Mesendoderm (in vitro differentiated cells): ENCODE measurements around the gene ACOT7.

ENCODE experiments used
- DNase-seq: peaks from one replicate; pipeline ENCODE4 v3.0.0; 2013
- H2AK5ac ChIP-seq: 2 replicates; pipeline ENCODE4 v1.6.1; 2013; ENCODE audit warnings: low read length, inconsistent platforms
- H2BK120ac ChIP-seq: 2 replicates; pipeline ENCODE4 v1.6.1; 2013; ENCODE audit warnings: low read depth, mild to moderate bottlenecking, low read length, moderate library complexity, mixed read lengths
- H2BK15ac ChIP-seq: replicated peaks from 2 replicates; pipeline ENCODE4 v1.6.1; 2013; ENCODE audit warnings: low read depth, mild to moderate bottlenecking, moderate library complexity
- H2BK5ac ChIP-seq: 2 replicates; pipeline ENCODE4 v1.6.1; 2013; ENCODE audit warnings: low read length, inconsistent platforms
- H3K18ac ChIP-seq: 2 replicates; pipeline ENCODE4 v1.6.1; 2013; ENCODE audit warnings: mild to moderate bottlenecking, low read length, mixed read lengths
- H3K23ac ChIP-seq: one replicate; pipeline ENCODE4 v1.6.1; 2013; ENCODE audit warnings: low read length
- H3K27ac ChIP-seq: 2 replicates; pipeline ENCODE4 v1.5.1; 2013; ENCODE audit warnings: low read depth, mild to moderate bottlenecking, inconsistent platforms, low read length, moderate library complexity
- H3K27me3 ChIP-seq: 2 replicates; pipeline ENCODE4 v1.6.1; 2013; ENCODE audit warnings: low read length, control low read depth, mild to moderate bottlenecking, inconsistent platforms; ENCODE audit not compliant: insufficient read depth, poor library complexity
- H3K36me3 ChIP-seq: 2 replicates; pipeline ENCODE4 v1.6.1; 2013; ENCODE audit warnings: low read length, inconsistent platforms; ENCODE audit not compliant: control insufficient read depth, insufficient read depth
- H3K4ac ChIP-seq: one replicate; pipeline ENCODE4 v1.6.1; 2013; ENCODE audit warnings: low read depth, mild to moderate bottlenecking, low read length, moderate library complexity
- H3K4me1 ChIP-seq: 2 replicates; pipeline ENCODE4 v1.6.1; 2013; ENCODE audit warnings: low read depth, low read length, inconsistent platforms; ENCODE audit not compliant: control insufficient read depth
- H3K4me2 ChIP-seq: 2 replicates; pipeline ENCODE4 v1.6.1; 2013; ENCODE audit warnings: low read length
- H3K4me3 ChIP-seq: 2 replicates; pipeline ENCODE4 v1.5.1; 2013; ENCODE audit warnings: mild to moderate bottlenecking, low read length
- H3K56ac ChIP-seq: one replicate; pipeline ENCODE4 v1.6.1; 2013; ENCODE audit warnings: low read length
- H3K79me1 ChIP-seq: 2 replicates; pipeline ENCODE4 v1.6.1; 2013; ENCODE audit warnings: low read length, inconsistent platforms
- H3K79me2 ChIP-seq: 2 replicates; pipeline ENCODE4 v1.6.1; 2013; ENCODE audit warnings: mild to moderate bottlenecking, low read length; ENCODE audit not compliant: control insufficient read depth, insufficient read depth
- H3K9ac ChIP-seq: 2 replicates; pipeline ENCODE4 v1.6.1; 2013; ENCODE audit warnings: low read length, inconsistent platforms
- H4K5ac ChIP-seq: one replicate; pipeline ENCODE4 v1.6.1; 2013; ENCODE audit warnings: low read length
- H4K8ac ChIP-seq: one replicate; pipeline ENCODE4 v1.6.1; 2013; ENCODE audit warnings: low read depth, mild to moderate bottlenecking, control low read depth, low read length, moderate library complexity
- WGBS: extraction: QIAGEN DNeasy Blood & Tissue Kit; methylation state at CpG from one replicate; pipeline ENCODE4 v1.1.7; 2013; ENCODE audit warnings: low lambda C conversion rate, missing lambda C conversion rate; ENCODE audit not compliant: insufficient coverage; ENCODE audit errors: extremely low coverage; 5-methylcytosine and 5-hydroxymethylcytosine counted together

The ACOT7 gene

GRCh38 chr1:6347641-6348487 is 45.7 kb downstream of the ACOT7 start:
- Histone ChIP-seq H3K18ac (no peak overlapping the region), H3K27ac (no peak overlapping the region)
- WGBS, result no CpG with 5 or more reads among the region's 15 CpGs

GRCh38 chr1:6345460-6345859 is 48.1 kb downstream of the ACOT7 start:
- no peaks in the 10 kb centered on the region for H3K36me3 ChIP-seq
- H3K4ac ChIP-seq, result no peak overlapping the region
- H3K27ac ChIP-seq, result no peak overlapping the region
- no peak overlapping the region for H4K8ac ChIP-seq
- H3K4me1 ChIP-seq, result peaks cover 2% of the 10 kb centered on the region
- no peak overlapping the region for H3K23ac ChIP-seq
- peaks cover 3% of the 10 kb centered on the region for H3K79me1 ChIP-seq
- no peak for DNase-seq
- H2BK5ac ChIP-seq, result no peak overlapping the region
- H3K4me3 ChIP-seq, result no peak overlapping the region
- no peaks in the 10 kb centered on the region for H3K27me3 ChIP-seq
- no peak overlapping the region for H3K56ac ChIP-seq
- H2BK15ac ChIP-seq, result no peak overlapping the region
- H2BK120ac ChIP-seq, result no peak overlapping the region
- H3K4me2 ChIP-seq, result no peak overlapping the region
- no CpG with 5 or more reads among the region's 14 CpGs for WGBS
- H4K5ac ChIP-seq, result no peak overlapping the region
- no peak overlapping the region for H2AK5ac ChIP-seq
- H3K9ac ChIP-seq, result no peak overlapping the region
- no peaks in the 10 kb centered on the region for H3K79me2 ChIP-seq
- H3K18ac ChIP-seq, result no peak overlapping the region

More at GRCh38 chr1:6347641-6348487, 45.7 kb downstream of the ACOT7 start:
- no peak overlapping the region for H2BK5ac ChIP-seq
- no peak overlapping the region for H2BK120ac ChIP-seq
- H3K4ac ChIP-seq, result no peak overlapping the region
- H3K79me2 ChIP-seq, result peaks cover 6% of the 10 kb centered on the region
- H3K4me3 ChIP-seq, result no peak overlapping the region
- H3K56ac ChIP-seq, result peak overlapping the region; percentile 57
- no peak overlapping the region for H3K4me2 ChIP-seq
- H2AK5ac ChIP-seq, result peak overlapping the region; percentile 22
- H3K23ac ChIP-seq, result no peak overlapping the region
- H3K9ac ChIP-seq, result peak overlapping the region; percentile 40
- no peak overlapping the region for H4K8ac ChIP-seq
- no peak overlapping the region for H2BK15ac ChIP-seq
- H3K79me1 ChIP-seq, result peaks cover 15% of the 10 kb centered on the region
- peaks cover 2% of the 10 kb centered on the region for H3K4me1 ChIP-seq
- no peak overlapping the region for H4K5ac ChIP-seq
- no peaks in the 10 kb centered on the region for H3K27me3 ChIP-seq
- peak; percentile 58 for DNase-seq
- H3K36me3 ChIP-seq, result no peaks in the 10 kb centered on the region

- WGBS, result no CpG with 5 or more reads among the region's 7 CpGs
- Histone ChIP-seq H3K36me3 (no peaks in the 10 kb centered on the region), H4K8ac (no peak overlapping the region), H4K5ac (no peak overlapping the region), H3K79me2 (no peaks in the 10 kb centered on the region), H3K27ac (no peak overlapping the region), H2BK15ac (no peak overlapping the region), H3K4me2 (no peak overlapping the region), H3K4me1 (peaks cover 2% of the 10 kb centered on the region), H3K23ac (no peak overlapping the region), H2BK120ac (no peak overlapping the region), H3K9ac (no peak overlapping the region), H3K27me3 (no peaks in the 10 kb centered on the region), H3K79me1 (peaks cover 3% of the 10 kb centered on the region), H3K4me3 (no peak overlapping the region), H3K4ac (no peak overlapping the region), H2AK5ac (no peak overlapping the region), H3K18ac (no peak overlapping the region), H3K56ac (no peak overlapping the region), H2BK5ac (no peak overlapping the region)
- DNase-seq, result no peak
These were observed 48.6 kb downstream of the ACOT7 start for GRCh38 chr1:6345009-6345408.

GRCh38 chr1:6343506-6344405 is 49.8 kb downstream of the ACOT7 start:
- no peak overlapping the region for H3K23ac ChIP-seq
- H3K79me1 ChIP-seq, result peaks cover 3% of the 10 kb centered on the region
- no CpG with 5 or more reads among the region's 17 CpGs for WGBS
- H3K27me3 ChIP-seq, result no peaks in the 10 kb centered on the region
- no peak overlapping the region for H2BK5ac ChIP-seq
- H3K18ac ChIP-seq, result no peak overlapping the region
- no peak overlapping the region for H3K4ac ChIP-seq
- DNase-seq, result peak; percentile 78
- H3K56ac ChIP-seq, result no peak overlapping the region
- H4K8ac ChIP-seq, result no peak overlapping the region
- peaks cover 2% of the 10 kb centered on the region for H3K4me1 ChIP-seq
- no peak overlapping the region for H2BK120ac ChIP-seq
- H3K27ac ChIP-seq, result no peak overlapping the region
- H2AK5ac ChIP-seq, result no peak overlapping the region
- H4K5ac ChIP-seq, result no peak overlapping the region
- H3K36me3 ChIP-seq, result no peaks in the 10 kb centered on the region
- no peak overlapping the region for H3K9ac ChIP-seq
- no peak overlapping the region for H3K4me3 ChIP-seq
- no peak overlapping the region for H3K4me2 ChIP-seq
- no peak overlapping the region for H2BK15ac ChIP-seq
- H3K79me2 ChIP-seq, result no peaks in the 10 kb centered on the region

- Histone ChIP-seq H3K4me1 (no peaks in the 10 kb centered on the region), H3K4me3 (no peak overlapping the region), H3K27ac (no peak overlapping the region), H3K79me2 (no peaks in the 10 kb centered on the region), H3K56ac (no peak overlapping the region), H4K8ac (no peak overlapping the region), H3K4me2 (no peak overlapping the region), H3K9ac (no peak overlapping the region), H3K36me3 (no peaks in the 10 kb centered on the region), H3K79me1 (no peaks in the 10 kb centered on the region), H4K5ac (no peak overlapping the region), H3K27me3 (no peaks in the 10 kb centered on the region), H2AK5ac (no peak overlapping the region), H2BK120ac (no peak overlapping the region), H3K23ac (no peak overlapping the region), H3K4ac (no peak overlapping the region), H2BK5ac (no peak overlapping the region), H2BK15ac (no peak overlapping the region), H3K18ac (no peak overlapping the region)
- no CpG with 5 or more reads among the region's 9 CpGs for WGBS
- DNase-seq, result peak; percentile 41
These were observed 51.5 kb downstream of the ACOT7 start for GRCh38 chr1:6342056-6342455.
